KBM-7 (cell line): ENCODE results near the gene HLA-DPA1.
"Not testable (repeated sequence)": the region's sequence is repeated elsewhere in the genome, so short reads cannot be mapped to it uniquely, and the experiment has no call there.

Source experiments
- DNase-seq: peaks from one replicate; pipeline ENCODE4 v3.0.0-alpha.2; 2015
- in situ Hi-C: fragments of 300-500 bp; cut with MboI; formaldehyde crosslinking; loops from 2 replicates; pipeline ENCODE4 v1.14.3; 2020; ENCODE audit warnings: low sequenced_read_pairs, low pct_unique_long_range_greater_than_20kb, mixed read lengths

HLA-DPA1 gene

DNA sequence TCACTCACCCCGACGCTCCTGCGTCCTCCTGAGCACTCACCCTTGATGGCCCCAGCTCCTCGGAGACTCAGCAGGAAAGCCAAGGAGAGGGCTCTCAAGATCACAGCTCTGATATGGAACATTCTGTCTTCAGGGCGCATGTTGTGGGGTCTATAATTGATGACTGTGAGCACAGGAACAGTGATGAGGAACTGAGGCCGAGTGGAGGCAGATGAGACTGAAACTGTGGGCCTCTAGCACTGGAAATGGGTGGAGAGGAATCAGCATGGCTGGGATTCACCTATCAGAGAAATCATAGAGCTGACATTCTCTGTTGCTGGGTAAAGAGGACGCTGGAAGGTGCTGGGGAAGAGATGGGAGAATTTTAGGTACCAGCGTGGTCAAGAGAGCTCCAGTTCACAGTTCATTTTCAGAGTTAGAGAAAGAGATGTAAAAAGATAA lies at the start of gene HLA-DPA1:
TSS of gene HLA-DPA1 (minus strand) at position 219 of the 441 bp plus-strand sequence.
- peak; percentile 74 for DNase-seq
- in situ Hi-C loops, result no loop called here

DNA sequence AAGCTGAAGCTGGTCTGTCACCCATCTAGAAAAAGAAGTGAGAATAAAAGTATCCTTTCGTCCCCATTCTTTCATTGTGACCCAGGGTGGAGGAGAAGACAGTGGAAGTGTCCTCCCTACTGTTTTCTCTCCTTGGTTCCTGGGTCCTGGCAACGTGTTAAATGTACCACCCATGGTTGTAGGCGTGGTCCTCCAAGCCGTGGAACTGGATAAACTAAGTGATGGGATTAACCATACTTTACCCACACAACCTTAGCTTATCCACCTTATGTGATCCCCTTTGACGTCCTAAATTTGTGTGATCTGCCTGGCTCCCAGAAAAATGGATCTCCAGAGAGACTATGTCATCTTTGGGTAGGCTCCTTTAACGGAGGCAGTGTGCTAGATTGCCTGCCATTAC lies 49.7 kb upstream of the HLA-DPA1 start:
- in situ Hi-C loops, result no loop called here
- DNase-seq, result no peak

DNA sequence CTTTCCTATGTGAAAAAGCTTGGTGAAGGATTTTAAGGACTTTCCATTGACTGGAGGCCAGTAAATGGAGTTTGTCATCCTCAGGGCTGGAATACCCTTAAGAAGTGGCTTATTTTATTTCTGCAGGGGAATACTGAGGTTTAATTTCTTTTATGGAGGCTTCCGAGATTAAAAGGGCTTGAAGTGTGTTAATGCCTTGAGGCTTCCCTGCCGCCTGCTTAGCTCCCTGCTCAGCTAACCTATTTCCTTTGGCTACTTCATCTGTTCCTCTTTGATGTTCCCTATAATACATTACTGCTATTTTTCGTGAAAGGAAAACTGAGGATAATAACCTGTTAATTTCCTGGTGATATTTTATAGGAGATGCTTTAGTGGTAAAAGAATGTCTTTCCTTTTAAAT lies 46.6 kb upstream of the HLA-DPA1 start:
- in situ Hi-C loops, result no loop called here
- DNase-seq, result no peak

DNA sequence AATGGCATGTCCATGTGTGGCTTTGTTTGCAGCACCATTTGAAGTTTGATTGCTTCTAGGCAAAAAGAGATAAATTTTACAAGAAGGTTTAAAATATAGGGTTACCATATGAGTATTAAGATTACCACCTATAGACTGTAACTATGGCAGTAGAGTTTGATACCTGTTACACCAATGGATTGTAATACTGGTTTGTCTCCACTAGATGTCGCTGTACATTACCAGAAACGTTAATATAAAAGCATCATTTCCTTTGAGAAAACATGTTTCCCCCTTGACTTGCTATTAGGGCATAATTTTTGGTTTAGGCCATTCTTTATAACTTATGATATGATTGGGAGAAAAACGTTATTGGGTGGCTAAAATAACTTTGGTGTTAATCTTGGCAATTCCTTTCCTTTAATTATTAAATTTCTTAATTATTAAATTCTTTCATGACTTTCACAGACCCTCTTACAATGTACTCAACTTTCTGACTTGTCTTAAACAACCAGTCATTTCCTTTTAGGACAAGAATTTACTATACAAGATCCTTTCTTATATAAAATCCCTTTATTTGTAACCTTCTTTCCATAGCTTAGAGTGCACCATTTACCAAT lies 45.2 kb upstream of the HLA-DPA1 start:
- in situ Hi-C loops, result no loop called here
- peak; percentile 58 for DNase-seq

DNA sequence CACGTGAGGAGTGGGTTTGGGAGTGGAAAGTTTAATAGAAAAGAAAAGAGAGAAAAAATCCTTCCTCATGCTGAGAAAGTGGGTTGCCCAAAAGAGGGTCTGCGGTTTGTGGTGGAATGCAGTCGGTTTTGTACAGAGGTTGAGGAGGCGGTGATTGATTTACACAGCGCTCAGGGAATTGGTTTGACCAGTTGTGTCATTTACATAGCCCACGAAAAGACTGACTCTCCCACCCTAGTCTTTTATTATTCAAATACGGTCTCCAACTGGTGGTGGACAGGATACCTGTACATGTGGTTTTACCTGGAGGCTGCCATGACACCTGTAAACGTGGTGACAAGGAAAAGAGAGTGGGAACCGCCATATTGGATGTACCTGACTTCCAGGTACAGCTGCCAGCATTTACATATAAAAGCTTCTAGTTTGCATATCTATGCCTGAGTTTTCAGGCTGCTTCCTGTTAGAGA lies 44.4 kb upstream of the HLA-DPA1 start:
- in situ Hi-C loops, result no loop called here
- DNase-seq, result no peak

DNA sequence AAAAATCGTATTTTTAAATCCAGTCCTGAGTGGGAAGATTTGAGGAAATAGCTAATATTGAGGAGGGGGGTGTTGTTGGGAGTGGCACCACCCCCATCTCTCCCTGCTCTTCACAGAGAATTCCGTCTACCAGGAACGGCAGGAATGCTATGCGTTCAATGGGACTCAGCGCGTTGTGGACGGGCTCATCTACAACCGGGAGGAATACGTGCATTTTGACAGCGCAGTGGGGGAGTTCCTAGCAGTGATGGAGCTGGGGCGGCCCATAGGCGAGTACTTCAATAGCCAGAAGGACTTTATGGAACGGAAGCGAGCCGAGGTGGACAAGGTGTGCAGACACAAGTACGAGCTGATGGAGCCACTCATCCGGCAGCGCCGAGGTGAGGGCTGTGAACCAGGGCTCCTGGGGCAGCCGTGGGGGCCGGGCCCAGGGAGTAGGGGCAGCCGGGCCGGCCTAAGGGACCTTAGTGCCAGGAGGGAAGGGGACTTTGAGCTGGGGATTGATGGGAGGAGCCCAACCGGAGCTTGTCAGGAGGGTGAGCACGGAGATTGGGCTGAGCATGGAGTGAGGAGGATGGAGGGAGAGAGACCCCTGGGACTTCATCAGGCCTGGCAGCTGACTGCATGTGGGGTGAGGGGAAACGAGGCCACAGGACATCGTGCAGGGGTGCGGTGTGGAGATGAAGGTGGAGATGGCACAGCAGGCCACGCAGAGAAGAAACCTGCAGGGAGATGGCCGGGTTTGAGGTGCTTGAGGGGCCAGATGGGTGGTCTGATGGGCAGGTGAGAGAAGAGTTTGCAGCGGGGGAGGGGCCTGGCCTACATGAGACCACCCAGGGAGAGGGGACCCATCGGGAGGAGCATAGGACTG lies 43.6 kb upstream of the HLA-DPA1 start:
- DNase-seq, result no peak
- in situ Hi-C loops, result no loop called here

DNA sequence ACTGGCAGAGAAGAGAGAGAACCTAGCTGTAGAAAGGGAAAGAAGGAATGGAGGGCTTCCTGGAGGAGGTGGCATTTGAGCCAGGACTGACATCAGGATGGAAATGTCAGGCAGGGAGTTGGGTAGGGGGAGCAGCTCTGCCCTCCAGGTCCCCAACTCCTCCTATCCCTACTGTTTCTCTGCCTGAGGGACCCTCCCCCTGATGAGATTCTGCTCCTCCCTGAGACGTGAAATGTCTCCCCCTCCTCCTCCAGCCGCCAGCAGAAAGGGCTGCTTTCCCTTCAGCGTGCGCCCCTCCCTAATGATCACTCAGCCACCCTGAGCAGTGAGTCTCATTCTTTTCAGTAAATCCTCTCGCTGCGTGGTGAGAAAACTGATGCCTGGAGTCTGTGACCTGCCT lies 43.0 kb upstream of the HLA-DPA1 start:
- no peak for DNase-seq
- in situ Hi-C loops, result no loop called here

DNA sequence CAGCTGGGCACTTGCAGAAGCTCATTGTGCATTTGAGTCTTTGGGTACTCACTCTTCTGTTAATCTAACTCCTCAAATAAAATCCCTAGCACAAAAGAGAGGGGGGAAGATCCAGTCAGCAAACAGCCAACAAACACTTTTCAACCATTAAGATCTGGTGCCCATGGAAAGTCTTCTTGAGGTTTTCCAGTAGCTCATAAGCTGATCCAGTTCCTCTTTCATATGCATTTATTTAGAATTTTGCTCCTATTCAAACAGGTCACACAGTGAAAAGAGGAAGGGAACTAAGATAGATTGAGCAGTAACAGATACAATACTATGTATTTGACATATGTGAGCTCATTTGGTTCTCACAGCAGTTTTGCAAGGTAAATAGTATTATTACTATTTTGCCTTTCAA lies 41.0 kb upstream of the HLA-DPA1 start:
- in situ Hi-C loops, result no loop called here
- DNase-seq, result peak; percentile 70

DNA sequence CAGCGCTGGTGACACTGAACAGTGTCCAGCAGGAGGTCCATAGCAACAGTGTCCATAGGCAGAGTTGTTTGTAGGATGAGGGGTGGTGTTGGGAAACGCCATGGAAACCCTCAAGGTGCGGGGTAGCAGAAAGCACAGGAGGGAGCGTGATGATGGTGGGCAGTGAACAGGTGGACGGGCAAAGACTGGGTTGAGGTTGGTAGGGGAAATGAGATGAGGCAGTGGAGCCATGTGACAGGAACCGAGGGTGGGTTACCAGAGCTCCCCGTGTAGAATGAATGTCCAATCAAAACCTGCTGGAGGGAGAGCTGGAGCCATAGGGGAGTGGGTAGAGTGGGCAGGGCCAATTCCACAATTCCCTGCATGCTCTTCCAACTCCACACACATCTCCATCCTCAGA lies 40.3 kb upstream of the HLA-DPA1 start:
- no peak for DNase-seq
- in situ Hi-C loops, result no loop called here

DNA sequence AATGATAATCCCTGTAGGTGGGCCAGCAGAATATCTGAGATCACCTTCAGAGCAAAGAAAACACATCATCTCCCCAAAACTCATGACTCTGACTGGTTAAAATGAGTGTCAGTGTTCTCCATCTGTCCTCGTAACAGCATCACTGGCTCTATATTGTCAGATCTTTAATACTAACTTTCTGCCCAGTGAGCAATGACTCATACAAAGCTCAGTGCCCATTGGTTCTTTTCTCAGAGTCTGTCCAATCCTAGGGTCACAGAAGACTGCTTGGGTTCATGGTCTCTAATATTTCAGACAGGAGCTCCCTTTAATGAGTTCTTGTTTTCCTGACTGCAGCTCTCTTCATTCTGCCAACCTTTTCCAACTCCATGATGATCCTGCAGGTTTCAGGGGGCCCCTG lies 38.7 kb upstream of the HLA-DPA1 start:
- in situ Hi-C loops, result no loop called here

DNA sequence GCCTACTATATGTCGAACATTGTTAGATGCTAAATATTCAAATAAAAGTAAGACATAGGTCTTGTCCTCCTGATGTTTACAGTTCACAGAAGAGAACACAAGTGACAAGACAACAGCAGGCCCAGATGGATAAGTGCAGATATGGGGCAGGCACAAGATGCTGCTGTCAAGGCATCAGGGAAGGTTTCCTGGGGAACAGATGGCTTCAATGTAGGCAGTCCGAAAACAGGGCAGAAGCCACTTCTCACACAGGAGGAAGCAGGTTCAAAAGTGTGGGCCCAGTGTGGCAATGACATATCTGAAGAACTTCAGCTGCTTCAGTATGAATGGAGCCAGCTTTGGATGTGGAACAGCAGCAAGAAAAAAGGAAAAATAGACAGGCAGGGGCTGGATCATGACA lies 34.9 kb upstream of the HLA-DPA1 start:
- no peak for DNase-seq
- in situ Hi-C loops, result no loop called here

More for the DNA sequence above, 38.7 kb upstream of the HLA-DPA1 start:
- peak; percentile 31 for DNase-seq

DNA sequence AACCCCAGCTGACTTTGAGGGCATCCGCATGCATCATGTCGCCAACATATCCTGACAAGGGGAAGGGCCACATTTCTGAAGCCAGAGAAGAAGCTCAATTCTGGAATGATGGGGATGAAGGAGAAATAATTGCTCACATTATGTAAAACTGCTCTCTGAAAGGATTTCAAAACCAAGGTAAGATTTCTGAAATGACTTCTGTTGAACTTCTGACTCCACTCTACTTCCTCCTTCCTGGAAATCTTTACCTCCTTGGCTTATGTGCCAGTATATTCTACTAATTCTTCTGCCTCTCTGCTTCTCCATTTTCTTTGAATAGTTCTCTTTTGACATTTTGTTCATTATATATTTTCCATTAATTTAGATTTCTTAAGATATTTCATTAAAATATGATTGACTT lies 34.2 kb upstream of the HLA-DPA1 start:
- no peak for DNase-seq
- in situ Hi-C loops, result no loop called here

DNA sequence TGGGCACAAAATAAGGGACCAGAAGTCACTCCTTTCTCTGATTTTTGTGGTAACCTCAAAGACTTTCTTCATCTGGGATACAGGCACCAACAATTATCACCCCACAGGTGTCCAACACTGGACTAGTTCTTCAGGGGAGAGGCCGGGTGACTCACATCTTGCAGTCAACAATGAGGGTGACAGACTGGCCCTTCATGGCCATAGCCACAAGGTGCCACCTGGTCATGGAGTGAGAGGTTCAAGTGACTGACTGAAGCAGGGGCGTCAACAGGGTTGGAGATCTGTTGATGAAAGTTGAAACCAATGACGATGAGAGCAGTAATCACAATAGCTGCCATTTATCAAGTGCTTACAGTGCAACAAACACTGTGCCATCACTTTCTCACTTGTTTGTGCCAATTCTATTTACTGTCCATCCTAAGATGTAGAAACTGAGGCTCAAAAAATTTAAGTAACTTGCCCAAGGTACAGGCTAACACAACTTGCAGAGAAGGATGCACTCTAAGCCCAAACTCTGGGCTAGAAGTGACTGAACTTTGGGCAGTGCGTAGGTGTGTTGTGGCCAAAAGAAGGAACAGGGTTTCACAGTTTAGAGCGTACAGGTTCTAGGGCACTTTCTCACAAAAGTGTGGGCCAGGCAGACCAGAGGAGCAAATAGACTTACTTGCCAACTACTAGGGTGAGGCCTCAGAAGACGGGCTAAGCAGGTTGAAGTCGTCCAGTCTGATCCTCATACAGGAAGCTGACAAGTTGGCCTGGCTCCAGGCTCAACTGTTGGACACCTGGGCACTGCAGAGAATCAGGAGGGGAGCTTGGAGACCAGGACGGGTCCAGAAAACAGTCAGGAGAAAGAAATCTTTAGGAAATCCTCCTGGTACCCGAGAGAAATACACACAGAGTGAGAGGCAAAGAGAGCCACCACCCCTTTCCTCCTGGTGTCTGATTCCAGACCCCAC lies 32.7 kb upstream of the HLA-DPA1 start:
- in situ Hi-C loops, result no loop called here

DNA sequence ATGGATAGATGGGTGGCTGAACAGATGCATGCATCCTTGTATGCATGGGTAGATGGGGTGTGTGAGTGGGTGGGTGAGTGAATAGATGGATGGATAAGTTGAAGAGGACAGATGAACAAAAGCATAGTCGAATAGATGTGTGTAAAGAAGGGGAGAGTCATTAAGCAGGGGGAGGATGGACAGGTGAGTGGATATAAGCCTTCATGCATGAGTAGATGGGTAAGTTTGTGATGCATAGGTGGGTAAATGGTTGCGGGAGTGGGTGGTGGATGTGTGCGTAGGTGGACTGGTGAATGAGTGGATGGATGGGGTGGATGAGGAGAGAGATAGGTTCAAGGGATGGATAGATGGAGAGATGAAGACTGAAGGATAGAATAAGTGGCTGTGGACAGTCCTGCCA lies 31.9 kb upstream of the HLA-DPA1 start:
- DNase-seq, result no peak
- in situ Hi-C loops, result no loop called here

More for the DNA sequence above, 32.7 kb upstream of the HLA-DPA1 start:
- DNase-seq, result no peak

DNA sequence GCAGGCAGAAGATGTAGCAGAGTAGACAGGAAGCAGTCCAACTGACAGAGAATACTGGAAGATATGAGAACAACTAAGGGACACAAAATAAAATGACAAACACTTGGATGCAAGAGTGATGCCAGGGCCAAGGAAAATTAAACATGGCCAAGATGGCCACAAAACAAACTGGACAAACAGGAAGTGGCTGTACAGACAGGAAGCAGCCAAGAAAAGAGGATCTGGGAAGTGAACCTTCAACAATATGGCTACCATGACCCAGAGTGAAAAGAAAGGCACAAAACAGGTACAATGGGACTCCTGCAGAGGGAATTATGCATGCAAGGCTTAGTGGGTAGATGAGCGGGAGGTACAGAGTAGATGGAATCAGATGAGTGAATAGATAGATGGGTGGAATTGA lies 31.4 kb upstream of the HLA-DPA1 start:
- DNase-seq, result peak; percentile 19
- in situ Hi-C loops, result no loop called here

DNA sequence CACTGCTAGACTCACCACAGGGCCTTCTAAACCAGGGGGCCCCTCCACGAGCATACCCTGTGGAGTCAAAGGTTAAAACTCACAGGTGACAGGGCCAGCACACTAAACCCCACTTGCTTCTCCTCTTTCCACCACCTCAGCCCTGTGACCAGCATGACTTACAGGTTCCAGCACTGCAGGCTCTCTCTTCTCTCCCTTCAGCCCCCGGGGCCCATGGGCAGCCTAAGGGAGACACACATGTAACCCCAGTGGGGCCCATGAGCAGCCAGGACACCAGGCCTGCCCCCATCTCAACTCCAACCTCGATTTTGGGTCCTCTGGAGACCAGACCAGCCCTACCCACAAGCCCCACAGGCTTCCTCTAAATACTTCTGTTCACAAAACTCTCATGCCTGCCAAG lies 30.3 kb upstream of the HLA-DPA1 start:
- no peak for DNase-seq
- in situ Hi-C loops, result no loop called here

DNA sequence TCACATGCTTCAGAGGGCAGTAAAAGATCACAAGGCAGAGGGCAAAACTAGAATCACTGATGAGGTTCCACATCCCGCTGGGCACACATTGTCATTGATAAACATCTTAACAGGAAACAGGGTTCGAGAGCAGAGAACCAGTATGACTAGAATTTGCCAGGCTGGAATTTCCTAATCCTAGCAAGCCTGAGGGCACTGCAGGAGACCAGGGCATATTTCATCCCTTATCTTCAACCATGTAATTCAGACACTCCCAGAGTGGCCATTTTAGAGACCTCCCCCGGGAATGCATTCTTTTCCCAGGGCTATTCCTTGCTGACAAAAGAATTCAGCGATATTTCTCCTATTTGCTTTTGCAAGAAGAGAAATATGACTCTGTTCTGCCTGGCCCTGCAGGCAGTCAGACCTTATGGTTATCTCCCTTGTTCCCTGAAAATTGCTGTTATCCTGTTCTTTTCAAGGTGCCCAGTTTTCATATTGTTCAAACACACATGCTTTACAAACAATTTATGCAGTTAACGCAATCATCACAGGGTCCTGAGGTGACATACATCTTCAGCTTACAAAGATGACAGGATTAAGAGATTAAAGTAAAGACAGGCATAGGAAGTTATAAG lies 27.8 kb upstream of the HLA-DPA1 start:
- DNase-seq, in situ Hi-C loops: not testable (repeated sequence)

DNA sequence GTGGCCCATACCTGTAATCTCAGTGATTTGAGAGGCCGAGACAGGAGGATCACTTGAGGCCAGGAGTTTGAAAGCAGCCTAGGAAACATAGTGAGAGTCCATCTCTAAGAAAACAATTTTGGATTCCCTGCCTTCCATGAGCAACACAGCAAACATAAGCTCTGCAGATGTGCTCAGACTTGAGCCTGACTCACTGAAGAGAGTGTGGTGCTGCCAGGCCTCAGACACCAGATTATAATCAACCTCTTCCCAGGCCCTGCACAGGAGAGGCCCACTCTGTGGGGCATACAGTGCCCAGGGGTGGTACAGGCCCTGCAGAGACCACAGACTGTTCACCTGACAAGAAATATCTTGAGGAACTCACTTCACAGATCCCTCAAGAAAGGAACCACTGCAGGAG lies 22.2 kb upstream of the HLA-DPA1 start:
- DNase-seq, result no peak
- in situ Hi-C loops, result no loop called here

DNA sequence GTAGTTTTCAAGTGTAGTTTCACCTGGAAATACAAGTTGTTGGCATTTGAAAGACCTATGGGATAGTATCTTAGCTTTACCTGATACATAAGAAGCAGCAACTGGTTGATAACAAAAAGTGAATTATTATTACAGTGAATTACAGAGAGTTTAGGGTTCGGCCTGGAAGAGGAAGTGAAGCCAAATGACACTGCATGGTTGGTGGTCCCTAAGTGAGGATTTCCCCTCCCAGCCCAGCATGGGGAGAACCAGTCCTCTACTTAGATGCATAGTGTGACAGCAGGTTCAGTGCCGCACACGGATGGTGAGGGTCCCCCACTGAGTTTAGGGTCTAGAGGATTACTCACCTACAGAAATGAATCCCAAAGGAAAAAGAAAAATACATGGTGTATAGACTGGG lies 20.4 kb upstream of the HLA-DPA1 start:
- in situ Hi-C loops, result no loop called here
- no peak for DNase-seq
